Fibroblast of mammary gland (primary cell): Measurements from ENCODE around the gene PKN2.
"Not testable (repeated sequence)": the region's sequence is repeated elsewhere in the genome, so short reads cannot be mapped to it uniquely, and the experiment has no call there.

Experiments used
- DNase-seq: peaks from one replicate; pipeline ENCODE4 v3.0.0-alpha.2; 2010; ENCODE audit warnings: low read depth
- H3K4me3 ChIP-seq: 2 replicates; pipeline ENCODE4 v1.5.1; 2011; ENCODE audit warnings: low read depth, mild to moderate bottlenecking, low read length, moderate library complexity; ENCODE audit not compliant: control insufficient read depth
- TF ChIP-seq, protein P1 (sequence below): conservative IDR thresholded peaks from 2 replicates; pipeline ENCODE4 v1.5.1; 2011; ENCODE audit warnings: low read depth, low read length, inconsistent platforms; ENCODE audit not compliant: control insufficient read depth, insufficient read depth

Gene PKN2

DNA sequence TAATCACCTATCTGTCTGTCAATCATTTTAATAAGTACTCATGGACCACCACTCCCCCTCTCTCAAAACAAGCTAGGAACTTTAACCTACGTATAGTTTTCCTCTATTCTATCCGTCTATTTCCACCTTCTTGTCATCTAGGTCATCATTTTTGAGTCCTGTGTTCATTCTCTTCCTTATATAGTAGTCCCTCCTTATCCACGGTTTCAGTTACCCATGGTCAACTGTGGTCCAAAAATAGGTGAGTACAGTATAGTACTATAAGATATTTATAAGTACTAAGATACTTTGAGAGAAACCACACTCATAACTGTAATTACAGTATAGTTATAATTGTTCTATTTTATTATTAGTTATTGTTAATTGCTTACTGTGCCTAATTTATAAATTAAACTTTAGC, 7.5 kb downstream of the PKN2 start:
- TF ChIP-seq, protein P1, sequence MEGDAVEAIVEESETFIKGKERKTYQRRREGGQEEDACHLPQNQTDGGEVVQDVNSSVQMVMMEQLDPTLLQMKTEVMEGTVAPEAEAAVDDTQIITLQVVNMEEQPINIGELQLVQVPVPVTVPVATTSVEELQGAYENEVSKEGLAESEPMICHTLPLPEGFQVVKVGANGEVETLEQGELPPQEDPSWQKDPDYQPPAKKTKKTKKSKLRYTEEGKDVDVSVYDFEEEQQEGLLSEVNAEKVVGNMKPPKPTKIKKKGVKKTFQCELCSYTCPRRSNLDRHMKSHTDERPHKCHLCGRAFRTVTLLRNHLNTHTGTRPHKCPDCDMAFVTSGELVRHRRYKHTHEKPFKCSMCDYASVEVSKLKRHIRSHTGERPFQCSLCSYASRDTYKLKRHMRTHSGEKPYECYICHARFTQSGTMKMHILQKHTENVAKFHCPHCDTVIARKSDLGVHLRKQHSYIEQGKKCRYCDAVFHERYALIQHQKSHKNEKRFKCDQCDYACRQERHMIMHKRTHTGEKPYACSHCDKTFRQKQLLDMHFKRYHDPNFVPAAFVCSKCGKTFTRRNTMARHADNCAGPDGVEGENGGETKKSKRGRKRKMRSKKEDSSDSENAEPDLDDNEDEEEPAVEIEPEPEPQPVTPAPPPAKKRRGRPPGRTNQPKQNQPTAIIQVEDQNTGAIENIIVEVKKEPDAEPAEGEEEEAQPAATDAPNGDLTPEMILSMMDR = no peak
- no peak for DNase-seq
- no peak overlapping the region for H3K4me3 ChIP-seq

DNA sequence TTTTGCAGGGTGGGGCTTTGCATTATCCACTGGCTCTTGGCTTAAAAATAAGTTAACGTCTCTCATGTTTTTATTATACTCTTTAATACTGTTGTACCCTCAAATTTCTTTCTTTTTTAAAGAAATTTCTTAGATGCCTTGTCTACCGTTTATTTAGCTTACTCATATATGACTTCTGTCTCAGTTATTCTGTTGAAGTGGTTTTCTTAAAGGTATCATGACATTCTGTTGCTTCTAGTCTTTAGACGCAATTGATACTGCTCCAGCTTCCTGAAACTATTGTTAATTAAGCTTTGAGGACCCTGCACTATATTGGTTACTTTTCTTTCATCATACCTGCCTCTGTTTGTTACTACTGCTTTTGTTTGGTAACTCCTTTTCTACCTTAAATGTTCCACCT, 11.7 kb downstream of the PKN2 start:
- no peak for DNase-seq
- TF ChIP-seq, protein P1 = no peak
- no peak overlapping the region for H3K4me3 ChIP-seq

DNA sequence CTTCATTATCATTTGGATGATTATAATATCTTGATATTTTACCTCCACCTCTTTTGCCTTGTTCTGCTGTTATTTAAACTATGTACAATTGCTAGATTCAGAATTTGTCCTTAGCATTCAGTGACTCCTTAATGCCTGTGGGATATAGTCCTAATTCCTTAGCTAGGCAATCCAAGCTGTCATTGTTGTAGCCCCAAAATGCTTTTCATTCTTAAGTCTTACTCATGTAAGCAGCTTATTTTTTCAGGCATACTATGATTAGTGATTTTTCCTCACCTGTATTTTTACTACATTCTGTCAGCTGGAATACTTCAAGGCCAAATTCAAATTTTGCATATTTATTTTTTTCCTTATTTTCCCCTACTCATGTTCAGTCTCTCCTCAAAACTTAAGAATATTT, 13.4 kb downstream of the PKN2 start:
- no peak for DNase-seq
- H3K4me3 ChIP-seq = no peak overlapping the region
- TF ChIP-seq, protein P1 = no peak

DNA sequence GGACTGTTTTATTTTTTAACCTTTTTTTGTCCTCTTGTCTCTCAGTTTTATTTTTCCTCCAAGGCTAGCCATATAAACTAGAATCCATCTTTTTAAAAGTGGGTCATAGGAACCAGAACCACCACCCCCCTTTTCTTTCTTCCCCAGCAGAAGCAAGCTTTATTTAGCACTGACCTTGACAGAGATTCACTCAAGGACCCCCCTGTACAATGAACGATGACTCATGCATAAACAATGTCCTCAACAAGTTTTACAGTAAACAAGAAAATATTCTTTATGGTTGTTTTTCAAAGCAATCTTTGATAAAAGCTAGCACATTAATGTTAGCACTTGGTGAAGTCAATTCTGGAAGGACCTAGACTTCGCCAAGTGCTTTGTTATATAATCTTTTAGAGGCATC, 14.1 kb downstream of the PKN2 start:
- DNase-seq = peak; percentile 33
- H3K4me3 ChIP-seq = no peak overlapping the region
- TF ChIP-seq, protein P1 = no peak

DNA sequence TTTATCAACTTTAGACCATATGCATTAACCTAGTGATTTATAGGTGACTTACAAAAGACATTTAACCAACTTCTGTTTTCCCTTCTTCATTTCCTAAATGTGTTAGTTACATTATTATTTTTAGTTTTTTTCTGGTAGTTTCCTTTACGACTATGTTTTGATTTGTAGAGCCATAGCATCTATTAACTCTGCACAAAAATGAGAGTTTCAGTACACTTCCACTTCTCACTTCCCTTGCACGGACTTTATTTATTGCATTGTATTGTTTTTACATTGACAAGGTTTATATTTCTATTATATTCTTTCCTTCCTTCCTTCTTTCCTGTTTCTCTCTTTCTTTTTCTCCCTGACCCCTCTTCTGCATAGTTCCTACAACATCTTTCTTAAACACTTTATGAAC, 14.7 kb downstream of the PKN2 start:
- DNase-seq = no peak
- H3K4me3 ChIP-seq = no peak overlapping the region
- TF ChIP-seq, protein P1 = no peak

DNA sequence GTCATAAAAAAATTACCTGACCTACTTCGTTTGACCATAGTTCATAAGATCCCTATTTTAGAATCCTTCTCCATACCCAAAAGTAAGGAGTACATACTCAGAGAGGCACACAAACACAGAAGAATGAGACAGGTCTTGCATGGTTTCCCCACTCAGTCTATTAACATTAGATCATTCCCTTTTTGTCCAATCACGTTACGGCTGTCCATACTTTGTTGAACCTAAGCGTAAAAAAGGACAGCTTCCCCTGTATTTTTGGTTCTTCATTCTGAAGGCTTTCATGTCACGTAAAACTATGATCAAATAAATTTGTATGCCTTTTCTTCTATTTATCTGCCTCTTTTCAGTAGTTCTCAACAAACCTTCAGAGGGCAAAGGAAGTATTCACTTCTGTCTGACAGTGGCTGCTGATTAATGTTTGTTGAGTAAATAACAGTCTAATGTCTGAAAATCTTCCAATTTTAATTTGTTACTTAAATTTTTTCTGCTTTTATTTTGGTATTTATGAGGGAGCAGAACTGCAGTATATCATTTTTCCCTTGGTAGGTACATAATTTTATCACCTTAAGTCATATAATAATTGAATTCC, 16.4 kb downstream of the PKN2 start:
- DNase-seq = no peak
- no peak overlapping the region for H3K4me3 ChIP-seq
- TF ChIP-seq, protein P1 = no peak

DNA sequence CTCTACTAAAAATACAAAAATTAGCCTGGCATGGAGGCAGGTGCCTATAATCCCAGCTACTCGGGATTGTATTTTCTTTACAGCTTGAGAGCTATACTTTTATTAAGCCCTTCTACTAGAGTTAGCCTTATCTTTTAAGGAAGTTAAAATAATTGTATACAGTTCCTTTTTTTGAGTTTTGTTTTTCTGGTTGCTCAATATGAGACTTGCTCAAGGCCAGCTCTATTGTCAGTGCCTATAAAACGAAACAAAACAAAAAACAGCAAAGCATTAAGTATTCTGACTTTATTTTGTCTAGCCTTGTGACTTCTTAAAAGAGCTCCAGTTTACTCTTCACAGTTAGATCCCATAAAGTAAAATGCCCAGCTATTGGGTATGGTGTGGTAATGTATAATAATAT, 17.2 kb downstream of the PKN2 start:
- H3K4me3 ChIP-seq = no peak overlapping the region
- TF ChIP-seq, protein P1 = no peak
- no peak for DNase-seq

DNA sequence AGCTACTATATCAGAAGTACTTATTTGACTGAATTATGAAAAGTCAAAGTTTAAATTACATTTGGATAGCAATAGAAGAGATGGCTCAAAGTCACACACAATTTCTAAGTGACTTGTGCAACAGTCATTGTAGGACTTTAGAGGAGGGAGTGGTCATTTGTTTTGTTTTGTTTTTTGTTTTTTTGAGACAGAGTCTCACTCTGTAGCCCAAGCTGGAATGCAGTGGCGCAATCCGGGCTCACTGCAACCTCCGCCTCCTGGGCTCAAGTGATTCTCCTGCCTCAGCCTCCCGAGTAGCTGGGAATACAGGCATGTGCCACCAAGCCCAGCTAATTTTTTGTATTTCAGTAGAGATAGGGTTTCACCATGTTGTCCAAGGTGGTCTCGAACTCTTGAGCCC, 17.7 kb downstream of the PKN2 start:
- DNase-seq, H3K4me3 ChIP-seq: not testable (repeated sequence)
